ENCODE measurements around the gene MPRIP. TPM values are rescaled to one million over a fixed set of nuclear protein-coding genes. Genes with fewer than 3 reads are reported as not detected.

MPRIP gene
- total RNA-seq, 2 experiments from 2014 or later: 210 to 239 TPM

GRCh38 chr17:17066021-17066420 is 23.8 kb downstream of the MPRIP start:
- H3K27me3 Mint-ChIP-seq: no peaks in the 10 kb centered on the region

GRCh38 chr17:17067257-17067656 is 25.0 kb downstream of the MPRIP start:
- POLR2A ChIA-PET: no interaction called here

More at GRCh38 chr17:17066021-17066420, 23.8 kb downstream of the MPRIP start:
- peaks cover 27% of the 10 kb centered on the region for H3K4me1 Mint-ChIP-seq
- ATAC-seq (ENCODE audit: low read depth): no peak
- H3K36me3 Mint-ChIP-seq: peaks cover 24% of the 10 kb centered on the region
- peaks cover 4% of the 10 kb centered on the region for H3K9me3 Mint-ChIP-seq
- POLR2A ChIA-PET: no interaction called here
- H3K4me3 Mint-ChIP-seq: no peak overlapping the region
- DNase-seq: no peak
- H3K27ac Mint-ChIP-seq: no peak overlapping the region

GRCh38 chr17:17069849-17070248 is 27.6 kb downstream of the MPRIP start:
- DNase-seq: no peak
- POLR2A ChIA-PET: no interaction called here
- H3K9me3 Mint-ChIP-seq: peaks cover 4% of the 10 kb centered on the region
- H3K27me3 Mint-ChIP-seq: no peaks in the 10 kb centered on the region
- H3K36me3 Mint-ChIP-seq: peaks cover 27% of the 10 kb centered on the region
- no peak overlapping the region for H3K27ac Mint-ChIP-seq
- H3K4me1 Mint-ChIP-seq: peaks cover 34% of the 10 kb centered on the region
- no peak overlapping the region for H3K4me3 Mint-ChIP-seq
- ATAC-seq (ENCODE audit: low read depth): no peak

More at GRCh38 chr17:17067257-17067656, 25.0 kb downstream of the MPRIP start:
- DNase-seq: no peak
- ATAC-seq (ENCODE audit: low read depth): no peak
- Mint-ChIP-seq H3K36me3 (peaks cover 26% of the 10 kb centered on the region), H3K4me1 (peaks cover 35% of the 10 kb centered on the region), H3K9me3 (peaks cover 4% of the 10 kb centered on the region), H3K4me3 (no peak overlapping the region), H3K27me3 (no peaks in the 10 kb centered on the region), H3K27ac (no peak overlapping the region)

GRCh38 chr17:17070931-17071330 is 28.7 kb downstream of the MPRIP start:
- H3K27me3 Mint-ChIP-seq: no peaks in the 10 kb centered on the region
- POLR2A ChIA-PET: interaction anchor here (1.0 kb wide), 1 partner anchor 29 kb away, joined by 3 read pairs; the partner anchor contains the start of gene MPRIP
- peaks cover 4% of the 10 kb centered on the region for H3K9me3 Mint-ChIP-seq
- H3K4me3 Mint-ChIP-seq: no peak overlapping the region
- H3K36me3 Mint-ChIP-seq: peaks cover 28% of the 10 kb centered on the region
- peaks cover 35% of the 10 kb centered on the region for H3K4me1 Mint-ChIP-seq
- H3K27ac Mint-ChIP-seq: no peak overlapping the region
- DNase-seq: peak; percentile 12
- no peak for ATAC-seq (ENCODE audit: low read depth)

GRCh38 chr17:17071531-17072360 is 29.5 kb downstream of the MPRIP start:
- POLR2A ChIA-PET: interaction anchor here (1.0 kb wide), 1 partner anchor 29 kb away, joined by 3 read pairs; the partner anchor contains the start of gene MPRIP
- peaks cover 33% of the 10 kb centered on the region for H3K4me1 Mint-ChIP-seq
- peaks cover 28% of the 10 kb centered on the region for H3K36me3 Mint-ChIP-seq
- H3K27me3 Mint-ChIP-seq: no peaks in the 10 kb centered on the region
- ATAC-seq (ENCODE audit: low read depth) (no peak), DNase-seq (peak; percentile 7)
- no peak overlapping the region for H3K4me3 Mint-ChIP-seq
- H3K27ac Mint-ChIP-seq: no peak overlapping the region
- peaks cover 4% of the 10 kb centered on the region for H3K9me3 Mint-ChIP-seq

- Mint-ChIP-seq H3K4me3 (no peak overlapping the region), H3K4me1 (peaks cover 30% of the 10 kb centered on the region), H3K36me3 (peaks cover 26% of the 10 kb centered on the region), H3K9me3 (peaks cover 4% of the 10 kb centered on the region), H3K27me3 (no peaks in the 10 kb centered on the region), H3K27ac (no peak overlapping the region)
- POLR2A ChIA-PET: no interaction called here
- ATAC-seq (ENCODE audit: low read depth) (no peak), DNase-seq (no peak)
Measured at GRCh38 chr17:17072546-17072945, 30.3 kb downstream of the MPRIP start.

GRCh38 chr17:17073030-17073564 is 30.8 kb downstream of the MPRIP start:
- POLR2A ChIA-PET: no interaction called here
- DNase-seq: no peak
- no peak overlapping the region for H3K4me3 Mint-ChIP-seq
- H3K9me3 Mint-ChIP-seq: peaks cover 4% of the 10 kb centered on the region
- peaks cover 30% of the 10 kb centered on the region for H3K4me1 Mint-ChIP-seq
- peaks cover 27% of the 10 kb centered on the region for H3K36me3 Mint-ChIP-seq
- no peak overlapping the region for H3K27ac Mint-ChIP-seq
- no peaks in the 10 kb centered on the region for H3K27me3 Mint-ChIP-seq
- ATAC-seq (ENCODE audit: low read depth): no peak

- Mint-ChIP-seq H3K4me3 (no peak overlapping the region), H3K36me3 (peaks cover 27% of the 10 kb centered on the region), H3K4me1 (peaks cover 30% of the 10 kb centered on the region), H3K27me3 (no peaks in the 10 kb centered on the region), H3K27ac (peak overlapping the region; percentile 35), H3K9me3 (peaks cover 4% of the 10 kb centered on the region)
- ATAC-seq (ENCODE audit: low read depth): no peak
- POLR2A ChIA-PET: no interaction called here
- DNase-seq: no peak
Measured at GRCh38 chr17:17073581-17074403, 31.5 kb downstream of the MPRIP start.

- Mint-ChIP-seq H3K36me3 (peaks cover 20% of the 10 kb centered on the region), H3K4me1 (peaks cover 28% of the 10 kb centered on the region), H3K27me3 (no peaks in the 10 kb centered on the region), H3K4me3 (no peak overlapping the region), H3K27ac (peak overlapping the region; percentile 0), H3K9me3 (peaks cover under 1% of the 10 kb centered on the region)
- peak; percentile 76 for ATAC-seq (ENCODE audit: low read depth)
- DNase-seq: no peak
- POLR2A ChIA-PET: no interaction called here
Measured at GRCh38 chr17:17075125-17075781, 33.0 kb downstream of the MPRIP start.

- ATAC-seq (ENCODE audit: low read depth) (no peak), DNase-seq (no peak)
- H3K4me1 Mint-ChIP-seq: peaks cover 28% of the 10 kb centered on the region
- H3K27me3 Mint-ChIP-seq: no peaks in the 10 kb centered on the region
- peaks cover 13% of the 10 kb centered on the region for H3K36me3 Mint-ChIP-seq
- no peaks in the 10 kb centered on the region for H3K9me3 Mint-ChIP-seq
- POLR2A ChIA-PET: interaction anchor here (0.7 kb wide), 1 partner anchor 1876 kb away, joined by 3 read pairs; the partner anchor contains the start of gene SLC5A10
- H3K27ac Mint-ChIP-seq: no peak overlapping the region
- H3K4me3 Mint-ChIP-seq: no peak overlapping the region
Measured at GRCh38 chr17:17076066-17076465, 33.8 kb downstream of the MPRIP start.

GRCh38 chr17:17077101-17077500 is 34.8 kb downstream of the MPRIP start:
- Mint-ChIP-seq H3K4me1 (peaks cover 20% of the 10 kb centered on the region), H3K27ac (no peak overlapping the region)

GRCh38 chr17:17077861-17078732 is 35.8 kb downstream of the MPRIP start:
- Mint-ChIP-seq H3K4me3 (no peak overlapping the region), H3K27ac (no peak overlapping the region), H3K27me3 (no peaks in the 10 kb centered on the region), H3K4me1 (peaks cover 17% of the 10 kb centered on the region), H3K9me3 (no peaks in the 10 kb centered on the region), H3K36me3 (peaks cover 10% of the 10 kb centered on the region)
- POLR2A ChIA-PET: no interaction called here
- ATAC-seq (ENCODE audit: low read depth) (no peak), DNase-seq (no peak)

More at GRCh38 chr17:17077101-17077500, 34.8 kb downstream of the MPRIP start:
- POLR2A ChIA-PET: no interaction called here
- DNase-seq: no peak
- no peaks in the 10 kb centered on the region for H3K9me3 Mint-ChIP-seq
- no peak for ATAC-seq (ENCODE audit: low read depth)
- H3K36me3 Mint-ChIP-seq: peaks cover 11% of the 10 kb centered on the region
- H3K4me3 Mint-ChIP-seq: no peak overlapping the region
- H3K27me3 Mint-ChIP-seq: no peaks in the 10 kb centered on the region
